HG03060 (cell line): Measurements from ENCODE around the gene MRTFB.
"Not testable (repeated sequence)": the region's sequence is repeated elsewhere in the genome, so short reads cannot be mapped to it uniquely, and the experiment has no call there.

Source experiments
- ATAC-seq: cut with Tn5 transposase; IDR thresholded peaks from one replicate; pipeline ENCODE4 v1.9.1; 2021; ENCODE audit warnings: low read depth, moderate number of reproducible peaks; ENCODE audit not compliant: unreplicated experiment

Gene MRTFB

DNA sequence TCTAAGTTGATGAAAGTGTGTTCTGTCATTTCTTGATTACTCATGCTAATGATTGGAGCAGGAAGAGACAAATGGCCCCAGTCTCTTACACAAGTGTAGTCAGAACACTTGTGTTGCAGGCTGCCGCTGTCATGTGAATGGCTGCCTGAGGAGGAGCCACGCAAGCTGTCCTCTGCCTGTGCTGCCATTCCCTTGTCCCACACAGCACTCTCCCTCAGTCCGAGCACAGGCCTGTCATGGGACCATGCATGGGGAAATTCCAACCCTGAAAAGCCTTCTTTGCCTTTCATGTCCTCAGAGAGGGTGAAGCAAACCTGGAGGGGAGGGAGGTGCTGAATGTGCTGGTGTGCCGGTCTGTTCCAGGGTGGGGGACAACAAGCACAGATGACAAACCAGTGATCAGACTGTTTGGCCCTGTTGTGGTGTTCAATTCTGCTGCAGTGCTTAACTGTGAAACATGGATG lies 109.4 kb downstream of the MRTFB start:
- ATAC-seq = no peak

DNA sequence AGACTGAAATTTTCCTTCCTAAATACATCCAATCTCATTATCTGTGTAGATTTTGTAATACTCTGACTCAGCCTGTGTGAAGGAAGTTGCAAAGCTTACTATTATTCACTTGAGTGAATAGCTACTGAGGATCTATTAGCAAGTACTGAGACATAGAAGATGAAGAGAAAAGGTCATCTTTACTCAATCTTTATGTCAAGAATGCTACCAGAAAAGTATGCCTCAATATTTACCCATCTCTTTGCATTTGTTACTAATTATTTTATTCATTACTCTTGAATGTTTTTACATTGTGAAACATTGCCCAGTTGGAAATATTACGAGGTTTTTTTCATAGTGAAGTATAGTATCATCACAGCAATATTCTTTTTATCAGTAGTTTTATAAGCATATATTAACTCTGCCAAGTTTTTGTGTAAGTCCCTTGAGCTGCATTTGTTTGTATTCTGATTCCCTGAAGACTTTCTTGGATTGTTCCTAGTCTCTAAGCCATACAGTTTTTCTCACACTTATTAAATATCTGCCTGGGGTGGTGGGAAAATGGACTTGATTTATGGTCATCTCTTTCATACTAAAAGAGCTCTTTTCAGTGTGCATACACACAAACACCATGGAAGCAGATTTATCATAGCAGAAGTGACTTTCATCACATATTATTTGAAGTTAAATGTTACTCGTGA lies 110.4 kb downstream of the MRTFB start:
- ATAC-seq = no peak

GRCh38 chr16:14182999-14183398 lies 111.9 kb downstream of the MRTFB start:
- no peak for ATAC-seq

GRCh38 chr16:14183962-14184361 lies 112.8 kb downstream of the MRTFB start:
- not testable (repeated sequence) for ATAC-seq

- ATAC-seq = no peak
These were observed 115.1 kb downstream of the MRTFB start for GRCh38 chr16:14186007-14186794.

GRCh38 chr16:14186795-14187221 lies 115.7 kb downstream of the MRTFB start:
- no peak for ATAC-seq

DNA sequence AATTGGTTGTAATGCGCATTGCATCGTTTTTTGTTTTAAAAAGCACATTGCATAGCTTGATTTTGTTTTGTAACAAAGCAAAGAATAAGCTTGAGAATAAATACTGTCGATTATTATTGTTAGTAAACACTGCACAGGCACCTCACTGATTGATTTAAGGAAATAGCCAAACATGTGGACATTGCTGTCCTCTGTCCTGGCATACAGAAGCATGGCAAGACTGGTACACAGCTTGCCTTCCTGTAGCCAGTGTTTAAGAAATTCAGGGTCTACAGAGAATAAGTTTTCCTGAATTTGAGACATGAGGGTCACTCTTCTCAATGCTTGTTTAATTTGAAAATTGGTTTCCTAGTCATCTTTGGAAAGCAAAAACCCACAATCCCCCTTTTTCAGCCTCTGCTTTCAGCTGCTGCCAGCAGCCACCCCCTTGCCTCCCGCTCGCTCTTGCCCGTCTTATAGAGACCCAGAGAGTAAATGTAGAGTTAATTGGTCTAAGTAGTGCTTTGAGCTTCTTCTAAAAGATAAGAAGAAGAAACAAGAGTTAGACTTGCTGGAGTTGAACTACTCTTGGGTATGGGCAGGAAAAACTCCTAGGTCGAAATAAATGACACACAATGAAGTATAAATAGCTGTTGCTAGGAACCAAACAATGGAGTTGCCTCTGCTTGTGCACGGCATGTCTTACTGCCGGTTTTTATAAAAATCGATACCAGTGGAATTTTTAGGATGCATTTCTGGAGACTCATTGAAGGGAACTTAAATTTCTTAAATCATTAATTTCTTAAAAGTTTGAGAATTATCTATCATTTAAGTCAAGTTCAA lies 116.6 kb downstream of the MRTFB start:
- ATAC-seq = no peak

DNA sequence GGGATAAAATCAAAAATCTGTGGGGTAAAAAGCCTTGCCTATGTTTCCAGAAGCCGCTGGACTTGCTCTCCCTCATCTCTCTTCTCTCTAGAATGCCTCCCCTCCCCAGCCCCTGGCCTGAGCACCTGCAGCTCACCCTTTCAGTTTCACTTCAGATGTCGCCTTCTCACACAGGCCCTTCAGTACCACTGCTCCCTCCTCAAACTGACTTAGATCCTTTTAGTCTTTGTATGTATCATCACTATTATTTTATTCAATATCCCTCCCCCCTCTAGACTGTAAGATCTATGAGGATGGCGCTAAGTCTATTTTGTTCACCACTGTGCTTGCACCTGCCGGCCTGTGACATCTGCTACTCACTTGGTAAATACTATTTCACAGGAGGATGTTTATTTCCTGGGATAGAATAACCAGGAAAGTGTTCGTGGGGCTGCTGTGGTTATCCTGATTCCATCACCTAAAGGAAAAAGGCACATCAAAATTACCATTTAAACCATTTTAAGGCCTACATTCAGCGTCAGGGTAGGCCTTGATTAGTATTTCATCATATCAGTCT lies 122.3 kb downstream of the MRTFB start:
- no peak for ATAC-seq

DNA sequence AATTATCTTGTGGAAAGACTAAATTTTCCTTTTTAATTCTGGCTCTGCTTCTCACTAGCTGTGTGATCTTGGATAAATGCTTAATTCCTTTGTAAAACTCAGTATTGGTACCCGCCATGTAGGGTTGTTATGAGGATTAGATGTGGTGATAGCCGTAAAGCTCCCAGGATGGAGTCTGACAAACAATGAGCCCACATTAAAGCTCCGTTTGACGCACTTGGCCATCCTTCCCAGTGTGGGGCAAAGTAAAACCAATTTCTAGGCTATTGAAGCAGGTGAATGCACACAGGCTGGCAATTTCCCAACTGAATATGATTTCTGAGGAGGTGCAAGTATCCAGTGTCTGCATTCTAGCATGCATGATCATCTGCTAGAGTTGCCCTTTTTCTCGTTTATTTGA lies 123.6 kb downstream of the MRTFB start:
- ATAC-seq = no peak

DNA sequence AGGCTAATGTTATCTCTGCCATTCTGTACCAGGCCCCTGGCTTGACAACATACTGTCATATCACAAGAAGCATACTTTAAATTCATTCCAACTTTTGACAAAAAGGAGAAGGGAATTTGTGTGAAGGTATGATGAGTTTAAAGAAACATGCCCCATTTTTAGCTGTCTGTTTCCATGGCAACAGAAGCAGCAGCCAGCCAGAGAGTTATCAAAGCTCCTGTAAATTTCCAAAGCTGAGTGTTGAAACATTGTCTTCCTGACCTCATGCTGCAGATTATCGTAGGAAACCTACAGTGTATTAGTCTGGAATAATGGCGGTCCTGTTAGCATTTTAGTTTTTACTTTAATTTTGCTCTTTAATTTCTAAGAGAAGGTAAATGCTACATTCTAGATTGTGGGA lies 124.9 kb downstream of the MRTFB start:
- no peak for ATAC-seq

DNA sequence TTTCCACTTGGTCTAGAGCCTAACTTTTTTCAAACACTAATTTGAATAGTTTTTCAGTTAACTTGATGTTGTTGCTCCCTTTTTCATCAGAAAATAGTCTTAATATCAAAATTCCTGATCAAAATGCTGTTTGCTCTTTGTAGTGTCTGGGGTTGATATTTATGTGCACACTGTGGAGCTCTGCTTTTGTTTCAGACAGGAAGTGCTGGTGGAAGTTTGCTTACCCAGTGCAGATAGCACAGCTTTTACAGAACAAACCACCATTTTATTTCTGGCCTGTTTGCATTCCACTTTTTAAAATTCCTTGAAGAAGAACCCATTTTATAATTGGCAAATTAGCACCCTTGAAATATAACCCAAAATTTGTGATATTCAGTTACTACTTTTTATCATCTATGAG lies 125.4 kb downstream of the MRTFB start:
- no peak for ATAC-seq

DNA sequence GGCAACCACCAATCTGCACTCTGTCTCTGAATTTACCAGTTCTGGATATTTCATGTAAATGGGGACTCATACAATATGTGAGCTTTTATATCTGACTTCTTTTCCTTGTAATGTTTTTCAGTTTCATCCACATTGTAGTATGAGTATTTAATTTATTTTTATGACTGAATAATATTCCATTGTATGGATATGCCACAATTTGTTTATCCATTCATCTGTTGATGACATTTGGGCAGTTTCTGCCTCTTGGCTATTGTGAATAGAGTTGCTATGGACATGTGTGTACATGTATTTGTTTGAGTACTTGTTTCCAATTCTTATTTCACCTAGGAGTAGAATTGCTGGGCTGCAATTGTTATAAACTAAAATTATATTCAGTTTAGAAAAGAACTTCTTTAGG lies 126.9 kb downstream of the MRTFB start:
- ATAC-seq = no peak

DNA sequence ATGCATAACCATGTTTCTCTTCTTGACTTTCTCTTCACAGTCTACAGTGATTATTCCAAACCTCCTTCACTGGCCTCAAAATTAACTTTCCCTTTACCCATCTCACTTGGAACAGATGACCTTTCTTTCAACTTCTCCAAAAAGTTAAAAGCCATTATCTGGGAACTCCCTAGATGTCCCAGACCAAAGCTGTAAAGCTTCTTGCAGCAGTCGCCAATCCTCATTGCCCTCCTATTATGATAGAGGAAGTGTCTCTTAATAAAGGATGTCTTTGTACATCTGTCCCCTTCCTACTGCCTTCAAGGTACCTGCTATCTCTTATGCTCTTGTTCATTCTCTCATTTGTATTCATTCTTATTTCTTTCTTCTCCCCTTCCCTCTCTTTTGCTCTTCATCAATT lies 127.5 kb downstream of the MRTFB start:
- no peak for ATAC-seq

DNA sequence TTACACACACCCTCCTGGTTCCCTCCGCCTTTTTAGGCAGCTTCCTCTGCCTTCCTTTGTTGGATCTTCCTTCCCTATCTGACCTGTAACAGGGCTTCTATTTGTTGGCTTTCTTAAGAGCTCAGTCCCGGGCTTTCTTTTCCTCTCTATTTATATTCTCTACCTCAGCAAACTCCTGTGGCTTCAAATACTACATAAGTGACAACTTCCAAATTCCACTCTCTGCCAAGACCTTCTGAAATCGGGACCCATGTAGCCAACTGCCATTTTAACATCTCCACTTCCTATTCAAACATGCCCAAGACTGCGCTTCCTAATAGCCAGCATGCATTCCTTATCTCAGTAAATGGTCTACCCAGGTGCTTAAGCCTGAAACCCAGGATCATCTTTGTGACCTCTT lies 128.1 kb downstream of the MRTFB start:
- ATAC-seq = no peak

GRCh38 chr16:14199624-14200023 lies 128.5 kb downstream of the MRTFB start:
- no peak for ATAC-seq

- ATAC-seq = no peak
These were observed 131.0 kb downstream of the MRTFB start for GRCh38 chr16:14202095-14202494.

GRCh38 chr16:14202697-14203096 lies 131.6 kb downstream of the MRTFB start:
- ATAC-seq = no peak

DNA sequence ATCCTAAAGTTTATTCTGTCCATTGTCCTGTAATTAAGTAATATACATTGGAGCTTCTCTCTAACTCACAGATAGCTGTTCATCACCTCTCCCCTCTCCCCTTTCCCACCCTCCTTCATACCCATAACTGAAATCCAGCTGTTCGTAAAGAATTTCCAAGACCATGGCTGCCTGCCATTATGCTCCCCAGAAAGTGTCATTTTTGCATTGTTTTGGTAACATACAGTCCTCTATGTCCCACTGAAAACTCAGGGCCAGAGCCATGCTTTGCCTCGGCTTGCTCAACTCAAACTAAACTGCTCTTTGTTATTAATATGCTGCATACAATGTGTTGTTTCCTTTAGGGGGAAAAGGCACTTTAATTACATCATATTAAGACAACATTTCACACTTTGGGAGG lies 132.0 kb downstream of the MRTFB start:
- no peak for ATAC-seq

GRCh38 chr16:14205666-14206065 lies 134.5 kb downstream of the MRTFB start:
- ATAC-seq = no peak

DNA sequence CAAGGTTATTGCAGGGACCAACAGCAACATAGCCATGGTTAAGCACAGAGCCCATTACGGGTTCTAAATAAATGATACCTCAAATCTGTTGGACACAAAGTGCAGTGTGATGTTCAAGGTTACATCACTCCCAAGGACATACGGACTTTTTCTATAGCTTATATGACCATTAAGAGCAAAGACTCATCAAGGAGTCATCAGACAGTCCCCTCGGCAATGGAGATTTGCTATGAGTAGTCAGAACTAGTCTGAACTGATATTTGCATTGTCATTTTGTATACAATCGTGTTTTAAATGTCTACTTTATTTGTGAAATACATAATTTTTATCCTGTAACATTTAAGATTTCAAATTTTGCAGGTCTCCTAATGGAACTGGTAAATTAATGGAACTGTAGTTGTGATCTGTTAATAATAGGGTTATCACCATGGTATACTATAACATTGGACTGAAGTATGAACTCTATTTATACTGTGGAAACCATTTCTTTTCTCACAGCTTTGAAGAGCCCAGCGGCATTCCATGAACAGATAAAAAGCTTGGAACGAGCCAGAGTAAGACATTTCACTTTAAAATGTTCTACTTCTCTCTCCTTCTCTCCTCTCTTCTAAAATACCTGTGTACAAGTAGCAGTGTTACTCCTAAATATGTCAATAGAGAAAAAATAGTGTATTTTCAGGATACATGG lies 140.9 kb downstream of the MRTFB start:
- ATAC-seq = no peak
